Activated naive CD8-positive, alpha-beta T cell treated with anti-CD3 and anti-CD28 coated beads, Interleukin-2, amount 50 U/mL, for 16 hours (primary cell): ENCODE results near the gene C12orf43.
A peak's percentile ranks its signal among the peaks of the same experiment; 100 is the strongest.
"Not testable (repeated sequence)": the region's sequence is repeated elsewhere in the genome, so short reads cannot be mapped to it uniquely, and the experiment has no call there.

Source experiments
- DNase-seq: peaks from one replicate; pipeline ENCODE4 v3.0.0-alpha.2; 2020; ENCODE audit warnings: low read depth, low spot score

The C12orf43 gene

GRCh38 chr12:121015825-121016766 lies at the start of gene C12orf43:
C12orf43 (minus strand) TSS chr12:121016487; CDS start chr12:121016474, 13 bp downstream.
- peak; percentile 84 for DNase-seq

GRCh38 chr12:121065345-121065744 lies 49.1 kb upstream of the C12orf43 start:
- no peak for DNase-seq

- DNase-seq, result not testable (repeated sequence)
These were observed 48.3 kb upstream of the C12orf43 start for GRCh38 chr12:121064586-121064985.

- no peak for DNase-seq
These were observed 47.8 kb upstream of the C12orf43 start for GRCh38 chr12:121064116-121064515.

- no peak for DNase-seq
These were observed 46.2 kb upstream of the C12orf43 start for GRCh38 chr12:121062391-121063045.

GRCh38 chr12:121061831-121062230 lies 45.5 kb upstream of the C12orf43 start:
- no peak for DNase-seq

- DNase-seq, result no peak
These were observed 44.1 kb upstream of the C12orf43 start for GRCh38 chr12:121060149-121061001.

GRCh38 chr12:121059031-121059898 lies 43.0 kb upstream of the C12orf43 start:
- DNase-seq, result no peak

GRCh38 chr12:121057794-121058193 lies 41.5 kb upstream of the C12orf43 start:
- DNase-seq, result no peak

- no peak for DNase-seq
These were observed 37.4 kb upstream of the C12orf43 start for GRCh38 chr12:121053706-121054105.

- no peak for DNase-seq
These were observed 34.4 kb upstream of the C12orf43 start for GRCh38 chr12:121050725-121051124.

GRCh38 chr12:121048442-121048841 lies 32.2 kb upstream of the C12orf43 start:
- no peak for DNase-seq

GRCh38 chr12:121047400-121047799 lies 31.1 kb upstream of the C12orf43 start:
- not testable (repeated sequence) for DNase-seq

- no peak for DNase-seq
These were observed 26.8 kb upstream of the C12orf43 start for GRCh38 chr12:121043067-121043466.

- no peak for DNase-seq
These were observed 22.8 kb upstream of the C12orf43 start, which contains the start of gene OASL for GRCh38 chr12:121038861-121039668. OASL (minus strand) TSS chr12:121039246; CDS start chr12:121038971, 275 bp downstream.

GRCh38 chr12:121036810-121037326 lies 20.6 kb upstream of the C12orf43 start:
- peak; percentile 17 for DNase-seq

GRCh38 chr12:121034616-121035305 lies 18.5 kb upstream of the C12orf43 start:
- no peak for DNase-seq

GRCh38 chr12:121033625-121034349 lies 17.5 kb upstream of the C12orf43 start:
- no peak for DNase-seq
